Left ventricle myocardium inferior (tissue), 1 donor: ENCODE data around the gene GPR32. TPM values are rescaled to one million over a fixed set of nuclear protein-coding genes. Genes with fewer than 3 reads are reported as not detected.

Source experiments
- DNase-seq: peaks from one replicate; pipeline ENCODE4 v3.0.0-alpha.2; 2020
- H3K27ac ChIP-seq: fragments of 200-600 bp; replicated peaks from 2 replicates; pipeline ENCODE4 v1.8.0; 2021
- H3K27me3 ChIP-seq: fragments of 200-600 bp; 2 replicates; pipeline ENCODE4 v1.8.0; 2021; ENCODE audit warnings: low read depth
- H3K36me3 ChIP-seq: fragments of 200-600 bp; 2 replicates; pipeline ENCODE4 v1.8.0; 2021
- H3K4me1 ChIP-seq: fragments of 200-600 bp; 2 replicates; pipeline ENCODE4 v1.8.0; 2021
- H3K4me3 ChIP-seq: fragments of 200-600 bp; 2 replicates; pipeline ENCODE4 v1.8.0; 2021; ENCODE audit warnings: mild to moderate bottlenecking, moderate library complexity
- H3K9me3 ChIP-seq: fragments of 200-600 bp; replicated peaks from 2 replicates; pipeline ENCODE4 v1.8.0; 2021
- CTCF ChIP-seq: fragments of 200-600 bp; IDR thresholded peaks from 2 replicates; pipeline ENCODE4 v1.8.0; 2021; ENCODE audit warnings: antibody characterized with exemption, mild to moderate bottlenecking, borderline replicate concordance
- intact Hi-C: fragments of 100-400 bp; cut with micrococcal nuclease; formaldehyde crosslinking; loops from one replicate; pipeline ENCODE4 v1.11.0; 2022
- total RNA-seq: library from RNA; stranded (reverse); fragmentation: NEBNext Ultra II Directional; extraction: Animal tissue kit (Norgen Biotek cat#: 25700); gene quantifications from one replicate; pipeline ENCODE4 v1.2.1, GENCODE V29; 2021
- donor health status: DM: no; HTN: yes; CAD: no; lungs with severe emphysema.

Gene GPR32
- total RNA-seq, 1 donor from 2014 or later, result not detected

- Histone ChIP-seq H3K27ac (no peak overlapping the region), H3K4me1 (peaks cover 3% of the 10 kb centered on the region), H3K4me3 (no peak overlapping the region), H3K27me3 (peaks cover 42% of the 10 kb centered on the region), H3K9me3 (no peaks in the 10 kb centered on the region), H3K36me3 (no peaks in the 10 kb centered on the region)
- intact Hi-C loops, result no loop called here
- no peak for TF ChIP-seq CTCF
- no peak for DNase-seq
These were observed 14.4 kb downstream of the GPR32 start for GRCh38 chr19:50784710-50785109.

GRCh38 chr19:50785329-50785728 lies 15.1 kb downstream of the GPR32 start:
- intact Hi-C loops, result no loop called here
- H3K27ac ChIP-seq, result no peak overlapping the region

DNA sequence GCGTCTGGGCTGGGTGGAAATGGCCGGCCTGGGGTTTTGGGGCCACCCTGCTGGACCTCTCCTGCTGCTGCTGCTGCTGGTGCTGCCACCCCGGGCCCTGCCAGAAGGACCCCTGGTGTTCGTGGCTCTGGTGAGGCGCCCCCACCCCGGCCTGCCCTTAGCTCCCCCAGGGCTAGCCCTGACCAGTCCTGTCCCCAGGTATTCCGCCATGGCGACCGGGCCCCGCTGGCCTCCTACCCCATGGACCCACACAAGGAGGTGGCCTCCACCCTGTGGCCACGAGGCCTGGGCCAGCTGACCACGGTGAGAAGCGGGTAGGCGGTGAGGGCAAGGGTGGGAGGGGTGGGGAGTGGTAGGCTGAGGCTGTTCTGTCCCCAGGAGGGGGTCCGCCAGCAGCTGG lies 20.1 kb downstream of the GPR32 start, which contains the start of gene ACP4:
ACP4 (plus strand) TSS at position 20 of the 400 bp plus-strand sequence; CDS start at position 20, 0 bp downstream.
- Histone ChIP-seq H3K27me3 (peaks cover 14% of the 10 kb centered on the region), H3K36me3 (no peaks in the 10 kb centered on the region), H3K9me3 (no peaks in the 10 kb centered on the region), H3K27ac (no peak within 1 kb of the TSS), H3K4me3 (no peak within 1 kb of the TSS), H3K4me1 (no peaks in the 10 kb centered on the region)
- TF ChIP-seq CTCF, result no peak
- DNase-seq, result no peak
- intact Hi-C loops, result no loop called here

More at GRCh38 chr19:50785329-50785728, 15.1 kb downstream of the GPR32 start:
- no peak overlapping the region for H3K4me3 ChIP-seq
- no peaks in the 10 kb centered on the region for H3K36me3 ChIP-seq
- H3K9me3 ChIP-seq, result no peaks in the 10 kb centered on the region
- H3K27me3 ChIP-seq, result peaks cover 35% of the 10 kb centered on the region
- TF ChIP-seq CTCF, result no peak
- DNase-seq, result no peak
- peaks cover 3% of the 10 kb centered on the region for H3K4me1 ChIP-seq

DNA sequence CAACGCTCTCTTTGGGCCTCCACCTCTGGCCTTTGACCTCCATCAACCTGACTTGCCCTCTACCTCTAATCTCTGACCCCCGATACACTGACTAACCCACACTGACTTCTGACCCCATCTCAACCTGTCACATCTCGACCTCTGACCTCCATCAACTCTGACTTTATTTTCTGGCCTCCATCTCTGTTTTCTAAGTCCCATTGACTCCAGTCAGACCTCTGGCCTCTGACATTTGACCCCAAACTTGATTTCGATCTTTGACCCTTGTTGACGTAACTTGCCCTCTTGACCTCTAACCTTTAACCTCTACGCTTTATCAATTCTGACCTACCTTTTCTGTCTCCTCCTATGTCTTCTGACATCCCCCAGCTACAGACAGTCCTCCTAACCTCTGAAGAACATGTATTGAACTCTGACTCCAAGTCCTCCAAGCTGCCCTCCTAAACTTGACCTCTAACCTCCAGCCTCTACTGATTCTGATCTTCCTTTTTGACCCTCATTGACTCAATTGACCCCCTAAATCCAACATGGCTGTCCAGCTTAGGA lies 20.7 kb downstream of the GPR32 start:
- no peaks in the 10 kb centered on the region for H3K9me3 ChIP-seq
- H3K4me1 ChIP-seq, result no peaks in the 10 kb centered on the region
- no peak for TF ChIP-seq CTCF
- H3K27me3 ChIP-seq, result peaks cover 10% of the 10 kb centered on the region
- DNase-seq, result no peak
- no peaks in the 10 kb centered on the region for H3K36me3 ChIP-seq
- H3K27ac ChIP-seq, result no peak overlapping the region
- intact Hi-C loops, result no loop called here
- no peak overlapping the region for H3K4me3 ChIP-seq

- no peaks in the 10 kb centered on the region for H3K36me3 ChIP-seq
- H3K27ac ChIP-seq, result no peak overlapping the region
- DNase-seq, result no peak
- no peak for TF ChIP-seq CTCF
- H3K4me3 ChIP-seq, result no peak overlapping the region
- H3K4me1 ChIP-seq, result no peaks in the 10 kb centered on the region
- peaks cover 10% of the 10 kb centered on the region for H3K27me3 ChIP-seq
- intact Hi-C loops, result no loop called here
- no peaks in the 10 kb centered on the region for H3K9me3 ChIP-seq
These were observed 21.5 kb downstream of the GPR32 start for GRCh38 chr19:50791594-50792271.
